Measurements from ENCODE around the gene OPTC.

Gene OPTC

GRCh38 chr1:203538726-203539125, 44.8 kb downstream of the OPTC start:
- H3F3A ChIP-seq (ENCODE audit: insufficient read depth) = no peaks in the 10 kb centered on the region
- H3K36me3 ChIP-seq (ENCODE audit: low read length) = no peaks in the 10 kb centered on the region
- no peaks in the 10 kb centered on the region for H3K9me3 ChIP-seq (ENCODE audit: insufficient read depth, low read length)
- H2AFZ ChIP-seq (ENCODE audit: low read depth, low read length, severe bottlenecking) = no peak overlapping the region
- no peak overlapping the region for H3K4me2 ChIP-seq (ENCODE audit: low read depth, low read length, poor library complexity, severe bottlenecking)
- no peaks in the 10 kb centered on the region for H4K20me1 ChIP-seq (ENCODE audit: low read depth, low read length)
- no peak overlapping the region for H3K9ac ChIP-seq (ENCODE audit: low read length)
- H3K4me3 ChIP-seq (ENCODE audit: insufficient read depth, low read length, poor library complexity, severe bottlenecking) = no peak overlapping the region
- H3K27me3 ChIP-seq (ENCODE audit: low read length) = no peaks in the 10 kb centered on the region
- H3K9me2 ChIP-seq (replicated peaks; ENCODE audit: insufficient read depth, low read length) = no peaks in the 10 kb centered on the region
- H3K27ac ChIP-seq (ENCODE audit: low read depth, low read length) = no peak overlapping the region
- no peaks in the 10 kb centered on the region for H3K79me2 ChIP-seq (ENCODE audit: insufficient read depth, low read length)
- TF ChIP-seq EZH2phosphoT487 (conservative IDR thresholded peaks at IDR 0.05; ENCODE audit: low read length) = no peak
- TF ChIP-seq, protein P1, sequence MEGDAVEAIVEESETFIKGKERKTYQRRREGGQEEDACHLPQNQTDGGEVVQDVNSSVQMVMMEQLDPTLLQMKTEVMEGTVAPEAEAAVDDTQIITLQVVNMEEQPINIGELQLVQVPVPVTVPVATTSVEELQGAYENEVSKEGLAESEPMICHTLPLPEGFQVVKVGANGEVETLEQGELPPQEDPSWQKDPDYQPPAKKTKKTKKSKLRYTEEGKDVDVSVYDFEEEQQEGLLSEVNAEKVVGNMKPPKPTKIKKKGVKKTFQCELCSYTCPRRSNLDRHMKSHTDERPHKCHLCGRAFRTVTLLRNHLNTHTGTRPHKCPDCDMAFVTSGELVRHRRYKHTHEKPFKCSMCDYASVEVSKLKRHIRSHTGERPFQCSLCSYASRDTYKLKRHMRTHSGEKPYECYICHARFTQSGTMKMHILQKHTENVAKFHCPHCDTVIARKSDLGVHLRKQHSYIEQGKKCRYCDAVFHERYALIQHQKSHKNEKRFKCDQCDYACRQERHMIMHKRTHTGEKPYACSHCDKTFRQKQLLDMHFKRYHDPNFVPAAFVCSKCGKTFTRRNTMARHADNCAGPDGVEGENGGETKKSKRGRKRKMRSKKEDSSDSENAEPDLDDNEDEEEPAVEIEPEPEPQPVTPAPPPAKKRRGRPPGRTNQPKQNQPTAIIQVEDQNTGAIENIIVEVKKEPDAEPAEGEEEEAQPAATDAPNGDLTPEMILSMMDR (IDR thresholded peaks at IDR 0.05; ENCODE audit: insufficient read depth, low read length, poor library complexity, severe bottlenecking) = no peak

- H3K36me3 ChIP-seq (ENCODE audit: low read length) = no peaks in the 10 kb centered on the region
- no peaks in the 10 kb centered on the region for H3K9me3 ChIP-seq (ENCODE audit: insufficient read depth, low read length)
- no peak overlapping the region for H3K27ac ChIP-seq (ENCODE audit: low read depth, low read length)
- no peak overlapping the region for H3K9ac ChIP-seq (ENCODE audit: low read length)
- no peaks in the 10 kb centered on the region for H3K27me3 ChIP-seq (ENCODE audit: low read length)
- no peaks in the 10 kb centered on the region for H3K79me2 ChIP-seq (ENCODE audit: insufficient read depth, low read length)
- H4K20me1 ChIP-seq (ENCODE audit: low read depth, low read length) = no peaks in the 10 kb centered on the region
- H3F3A ChIP-seq (ENCODE audit: insufficient read depth) = no peaks in the 10 kb centered on the region
- H3K4me3 ChIP-seq (ENCODE audit: insufficient read depth, low read length, poor library complexity, severe bottlenecking) = no peak overlapping the region
- no peak overlapping the region for H3K4me2 ChIP-seq (ENCODE audit: low read depth, low read length, poor library complexity, severe bottlenecking)
- H2AFZ ChIP-seq (ENCODE audit: low read depth, low read length, severe bottlenecking) = no peak overlapping the region
- H3K9me2 ChIP-seq (replicated peaks; ENCODE audit: insufficient read depth, low read length) = no peaks in the 10 kb centered on the region
- TF ChIP-seq, protein P1 (IDR thresholded peaks at IDR 0.05; ENCODE audit: insufficient read depth, low read length, poor library complexity, severe bottlenecking) = no peak
- no peak for TF ChIP-seq EZH2phosphoT487 (conservative IDR thresholded peaks at IDR 0.05; ENCODE audit: low read length)
Measured at GRCh38 chr1:203539831-203540546, 46.0 kb downstream of the OPTC start.

GRCh38 chr1:203544485-203544884, 50.5 kb downstream of the OPTC start:
- Histone ChIP-seq H3F3A (ENCODE audit: insufficient read depth) (no peaks in the 10 kb centered on the region), H4K20me1 (ENCODE audit: low read depth, low read length) (no peaks in the 10 kb centered on the region), H3K79me2 (ENCODE audit: insufficient read depth, low read length) (no peaks in the 10 kb centered on the region), H3K9ac (ENCODE audit: low read length) (no peak overlapping the region), H3K9me2 (replicated peaks; ENCODE audit: insufficient read depth, low read length) (no peaks in the 10 kb centered on the region), H3K27ac (ENCODE audit: low read depth, low read length) (no peak overlapping the region), H3K27me3 (ENCODE audit: low read length) (no peaks in the 10 kb centered on the region), H3K4me3 (ENCODE audit: insufficient read depth, low read length, poor library complexity, severe bottlenecking) (no peak overlapping the region), H2AFZ (ENCODE audit: low read depth, low read length, severe bottlenecking) (no peak overlapping the region), H3K9me3 (ENCODE audit: insufficient read depth, low read length) (no peaks in the 10 kb centered on the region), H3K4me2 (ENCODE audit: low read depth, low read length, poor library complexity, severe bottlenecking) (no peak overlapping the region), H3K36me3 (ENCODE audit: low read length) (no peaks in the 10 kb centered on the region)
- TF ChIP-seq EZH2phosphoT487 (conservative IDR thresholded peaks at IDR 0.05; ENCODE audit: low read length) = no peak

DNA sequence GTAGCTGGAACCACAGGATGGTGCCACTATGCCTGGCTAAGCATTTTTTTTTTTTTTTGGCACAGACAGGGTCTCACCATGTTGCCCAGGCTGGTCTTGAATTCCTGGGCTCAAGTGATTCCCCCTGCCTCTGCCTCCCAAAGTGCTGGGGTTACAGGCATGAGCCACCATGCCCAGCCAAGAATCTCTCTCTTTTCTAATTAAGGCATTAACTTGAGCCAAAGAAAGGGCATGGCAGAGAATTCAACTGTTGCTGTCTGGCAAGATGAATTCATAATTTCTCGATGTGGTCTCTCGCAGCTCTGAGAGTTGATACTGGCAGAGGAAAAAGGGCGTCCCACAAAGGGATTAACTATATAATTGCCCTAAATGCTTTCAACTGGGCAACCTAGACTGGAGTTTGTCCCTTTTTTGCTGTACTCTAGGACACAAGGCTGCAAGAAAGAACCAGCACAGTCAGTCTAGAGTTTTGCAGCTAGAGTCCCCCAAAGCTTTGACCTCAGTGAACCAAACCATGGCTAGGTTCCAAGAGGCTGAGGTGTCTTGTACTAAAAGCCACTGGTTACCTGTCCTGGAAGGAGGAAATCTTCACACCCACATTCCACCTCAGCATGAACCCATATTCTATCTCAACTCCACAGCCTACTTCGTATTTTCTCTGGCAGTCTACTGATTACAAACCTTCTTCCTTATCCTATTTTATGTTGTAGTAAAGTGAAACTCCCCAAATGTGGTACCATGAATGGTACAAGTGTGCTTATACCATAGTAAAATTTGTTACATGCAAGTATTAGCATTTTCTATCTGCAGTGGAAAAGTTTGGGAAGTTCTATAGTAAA, 51.2 kb downstream of the OPTC start:
- no peak overlapping the region for H3K27ac ChIP-seq (ENCODE audit: low read depth, low read length)
- H3K27me3 ChIP-seq (ENCODE audit: low read length) = no peaks in the 10 kb centered on the region
- no peaks in the 10 kb centered on the region for H3K9me3 ChIP-seq (ENCODE audit: insufficient read depth, low read length)
- H2AFZ ChIP-seq (ENCODE audit: low read depth, low read length, severe bottlenecking) = no peak overlapping the region
- no peaks in the 10 kb centered on the region for H3K79me2 ChIP-seq (ENCODE audit: insufficient read depth, low read length)
- H3F3A ChIP-seq (ENCODE audit: insufficient read depth) = no peaks in the 10 kb centered on the region
- H3K36me3 ChIP-seq (ENCODE audit: low read length) = no peaks in the 10 kb centered on the region
- no peak overlapping the region for H3K9ac ChIP-seq (ENCODE audit: low read length)
- H3K4me2 ChIP-seq (ENCODE audit: low read depth, low read length, poor library complexity, severe bottlenecking) = no peak overlapping the region
- H4K20me1 ChIP-seq (ENCODE audit: low read depth, low read length) = no peaks in the 10 kb centered on the region
- no peak overlapping the region for H3K4me3 ChIP-seq (ENCODE audit: insufficient read depth, low read length, poor library complexity, severe bottlenecking)
- no peak for TF ChIP-seq EZH2phosphoT487 (conservative IDR thresholded peaks at IDR 0.05; ENCODE audit: low read length)
- TF ChIP-seq, protein P1 (IDR thresholded peaks at IDR 0.05; ENCODE audit: insufficient read depth, low read length, poor library complexity, severe bottlenecking) = no peak
- H3K9me2 ChIP-seq (replicated peaks; ENCODE audit: insufficient read depth, low read length) = no peaks in the 10 kb centered on the region

Measured in SU-DHL-6 (cell line).